Measurements from ENCODE around the gene CYBA.
A peak's percentile ranks its signal among the peaks of the same experiment; 100 is the strongest.

The CYBA gene

GRCh38 chr16:88631384-88631783 lies 19.5 kb downstream of the CYBA start:
- DNase-seq (ENCODE audit: low spot score) = no peak

- no peak for DNase-seq (ENCODE audit: low spot score)
Observed at GRCh38 chr16:88630941-88631340, 19.9 kb downstream of the CYBA start.

- no peak for DNase-seq (ENCODE audit: low spot score)
Observed at GRCh38 chr16:88630433-88630832, 20.4 kb downstream of the CYBA start.

- no peak for DNase-seq (ENCODE audit: low spot score)
Observed at GRCh38 chr16:88629835-88630234, 21.0 kb downstream of the CYBA start.

GRCh38 chr16:88628512-88628974 lies 22.3 kb downstream of the CYBA start:
- no peak for DNase-seq (ENCODE audit: low spot score)

GRCh38 chr16:88627531-88628411 lies 23.1 kb downstream of the CYBA start:
- no peak for DNase-seq (ENCODE audit: low spot score)

- DNase-seq (ENCODE audit: low spot score) = no peak
Observed at GRCh38 chr16:88626646-88627045, 24.2 kb downstream of the CYBA start.

- no peak for DNase-seq (ENCODE audit: low spot score)
Observed at GRCh38 chr16:88624977-88625576, 25.8 kb downstream of the CYBA start.

- no peak for DNase-seq (ENCODE audit: low spot score)
Observed at GRCh38 chr16:88624481-88624880, 26.4 kb downstream of the CYBA start.

- DNase-seq (ENCODE audit: low spot score) = no peak
Observed at GRCh38 chr16:88623858-88624257, 27.0 kb downstream of the CYBA start.

GRCh38 chr16:88622866-88623265 lies 28.0 kb downstream of the CYBA start:
- peak; percentile 83 for DNase-seq (ENCODE audit: low spot score)

- DNase-seq (ENCODE audit: low spot score) = no peak
Observed at GRCh38 chr16:88622125-88622524, 28.7 kb downstream of the CYBA start.

- no peak for DNase-seq (ENCODE audit: low spot score)
Observed at GRCh38 chr16:88619859-88620815, 30.7 kb downstream of the CYBA start.

- DNase-seq (ENCODE audit: low spot score) = no peak
Observed at GRCh38 chr16:88618956-88619667, 31.7 kb downstream of the CYBA start.

GRCh38 chr16:88618182-88618955 lies 32.5 kb downstream of the CYBA start:
- no peak for DNase-seq (ENCODE audit: low spot score)

- DNase-seq (ENCODE audit: low spot score) = no peak
Observed at GRCh38 chr16:88617268-88618031, 33.4 kb downstream of the CYBA start.

- DNase-seq (ENCODE audit: low spot score) = no peak
Observed at GRCh38 chr16:88616736-88617135, 34.1 kb downstream of the CYBA start.

GRCh38 chr16:88616320-88616719 lies 34.5 kb downstream of the CYBA start:
- DNase-seq (ENCODE audit: low spot score) = no peak

GRCh38 chr16:88614818-88615580 lies 35.9 kb downstream of the CYBA start:
- DNase-seq (ENCODE audit: low spot score) = no peak

Measured in putamen (tissue), 1 donor.